ENCODE results near the gene IMMP2L.

Gene IMMP2L

GRCh38 chr7:111085356-111085755 lies 476.9 kb downstream of the IMMP2L start:
- no peak for TF ChIP-seq CTCF (conservative IDR thresholded peaks at IDR 0.05)
- TF ChIP-seq ZFX (IDR thresholded peaks at IDR 0.05) = no peak
- H3K27ac ChIP-seq = no peak overlapping the region

GRCh38 chr7:111083413-111083812 lies 478.9 kb downstream of the IMMP2L start:
- no peak for TF ChIP-seq ZFX (IDR thresholded peaks at IDR 0.05)
- no peak for TF ChIP-seq CTCF (conservative IDR thresholded peaks at IDR 0.05)
- H3K27ac ChIP-seq = no peak overlapping the region

- TF ChIP-seq CTCF (conservative IDR thresholded peaks at IDR 0.05) = no peak
- TF ChIP-seq ZFX (IDR thresholded peaks at IDR 0.05) = no peak
- no peak overlapping the region for H3K27ac ChIP-seq
Observed at GRCh38 chr7:111082351-111082750, 479.9 kb downstream of the IMMP2L start.

- no peak overlapping the region for H3K27ac ChIP-seq
- no peak for TF ChIP-seq CTCF (conservative IDR thresholded peaks at IDR 0.05)
- TF ChIP-seq ZFX (IDR thresholded peaks at IDR 0.05) = no peak
Observed at GRCh38 chr7:111081546-111082267, 480.6 kb downstream of the IMMP2L start.

- no peak for TF ChIP-seq CTCF (conservative IDR thresholded peaks at IDR 0.05)
- TF ChIP-seq ZFX (IDR thresholded peaks at IDR 0.05) = no peak
- H3K27ac ChIP-seq = no peak overlapping the region
Observed at GRCh38 chr7:111080495-111081105, 481.7 kb downstream of the IMMP2L start.

- H3K27ac ChIP-seq = no peak overlapping the region
- TF ChIP-seq CTCF (conservative IDR thresholded peaks at IDR 0.05) = no peak
- no peak for TF ChIP-seq ZFX (IDR thresholded peaks at IDR 0.05)
Observed at GRCh38 chr7:111077001-111077400, 485.3 kb downstream of the IMMP2L start.

GRCh38 chr7:111076205-111076604 lies 486.1 kb downstream of the IMMP2L start:
- TF ChIP-seq ZFX (IDR thresholded peaks at IDR 0.05) (no peak), CTCF (conservative IDR thresholded peaks at IDR 0.05) (no peak)
- H3K27ac ChIP-seq = no peak overlapping the region

Measured in C4-2B (cell line).